BE2C (cell line): ENCODE data around the gene CILP2.

Experiments used
- DNase-seq: peaks from one replicate; pipeline ENCODE4 v3.0.0-alpha.2; 2020
- H3K27me3 ChIP-seq: fragments of 250-450 bp; sonication (Bioruptor Pico); 2 replicates; pipeline ENCODE4 v1.5.1; 2020; ENCODE audit warnings: mild to moderate bottlenecking
- H3K36me3 ChIP-seq: fragments of 250-450 bp; sonication (Bioruptor Pico); 2 replicates; pipeline ENCODE4 v1.5.1; 2020; ENCODE audit warnings: mild to moderate bottlenecking
- H3K4me1 ChIP-seq: fragments of 250-450 bp; sonication (Bioruptor Pico); 2 replicates; pipeline ENCODE4 v1.5.1; 2020
- H3K4me3 ChIP-seq: 2 replicates; pipeline ENCODE4 v1.5.1; 2011; ENCODE audit warnings: low read depth, low read length
- H3K9me3 ChIP-seq: fragments of 250-450 bp; sonication (Bioruptor Pico); 2 replicates; pipeline ENCODE4 v1.5.1; 2020
- TF ChIP-seq, protein P1 (sequence below): IDR thresholded peaks from 2 replicates; pipeline ENCODE4 v1.5.1; 2012; ENCODE audit warnings: mild to moderate bottlenecking, low read depth, low read length

CILP2 gene

DNA sequence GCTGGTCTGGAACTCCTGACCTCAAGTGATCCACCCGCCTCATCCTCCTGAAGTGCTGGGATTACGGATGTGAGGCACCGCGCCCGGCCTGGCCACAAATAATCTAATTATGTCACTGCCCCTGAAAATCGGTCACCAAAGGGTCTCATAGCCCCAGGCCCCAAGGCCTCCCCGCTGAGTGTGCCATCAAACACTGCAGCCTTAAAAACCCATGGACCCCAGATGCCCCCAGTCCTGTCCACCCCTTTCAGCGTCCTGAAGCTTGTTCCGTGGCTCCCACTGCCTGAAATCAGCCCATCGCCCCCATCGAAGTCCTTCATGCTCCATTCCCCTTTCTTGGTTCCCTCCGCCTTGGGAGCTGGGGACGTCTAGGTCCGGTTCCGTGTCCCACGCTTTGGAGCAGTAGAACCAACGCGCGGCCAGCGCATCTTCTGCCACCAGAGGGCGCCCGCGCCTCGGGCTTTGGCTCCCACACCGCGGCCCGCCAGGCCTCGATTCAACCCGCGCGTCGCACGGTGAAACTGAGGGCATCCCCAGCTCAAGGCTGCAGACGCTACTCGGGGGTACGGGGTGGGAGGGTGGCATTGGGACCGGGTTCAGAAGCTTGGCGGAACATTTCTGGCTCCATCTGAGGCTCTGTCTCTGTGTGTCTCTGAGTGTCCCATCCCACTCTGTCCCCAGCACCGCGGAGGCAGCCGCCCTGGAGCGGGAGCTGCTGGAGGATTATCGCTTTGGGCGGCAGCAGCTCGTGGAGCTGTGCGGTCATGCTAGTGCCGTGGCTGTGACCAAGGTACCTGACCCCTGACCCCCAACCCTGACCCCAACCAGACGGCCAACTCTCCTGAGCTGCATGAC, 5.9 kb upstream of the CILP2 start:
- H3K4me3 ChIP-seq, result no peak overlapping the region
- peaks cover 7% of the 10 kb centered on the region for H3K4me1 ChIP-seq
- H3K9me3 ChIP-seq, result no peaks in the 10 kb centered on the region
- TF ChIP-seq, protein P1, sequence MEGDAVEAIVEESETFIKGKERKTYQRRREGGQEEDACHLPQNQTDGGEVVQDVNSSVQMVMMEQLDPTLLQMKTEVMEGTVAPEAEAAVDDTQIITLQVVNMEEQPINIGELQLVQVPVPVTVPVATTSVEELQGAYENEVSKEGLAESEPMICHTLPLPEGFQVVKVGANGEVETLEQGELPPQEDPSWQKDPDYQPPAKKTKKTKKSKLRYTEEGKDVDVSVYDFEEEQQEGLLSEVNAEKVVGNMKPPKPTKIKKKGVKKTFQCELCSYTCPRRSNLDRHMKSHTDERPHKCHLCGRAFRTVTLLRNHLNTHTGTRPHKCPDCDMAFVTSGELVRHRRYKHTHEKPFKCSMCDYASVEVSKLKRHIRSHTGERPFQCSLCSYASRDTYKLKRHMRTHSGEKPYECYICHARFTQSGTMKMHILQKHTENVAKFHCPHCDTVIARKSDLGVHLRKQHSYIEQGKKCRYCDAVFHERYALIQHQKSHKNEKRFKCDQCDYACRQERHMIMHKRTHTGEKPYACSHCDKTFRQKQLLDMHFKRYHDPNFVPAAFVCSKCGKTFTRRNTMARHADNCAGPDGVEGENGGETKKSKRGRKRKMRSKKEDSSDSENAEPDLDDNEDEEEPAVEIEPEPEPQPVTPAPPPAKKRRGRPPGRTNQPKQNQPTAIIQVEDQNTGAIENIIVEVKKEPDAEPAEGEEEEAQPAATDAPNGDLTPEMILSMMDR, result peak; percentile 92
- DNase-seq, result peak; percentile 85
- H3K36me3 ChIP-seq, result peaks cover 10% of the 10 kb centered on the region
- H3K27me3 ChIP-seq, result no peaks in the 10 kb centered on the region; the same call in 1 of the 2 replicates

- peaks cover 8% of the 10 kb centered on the region for H3K27me3 ChIP-seq
- H3K4me1 ChIP-seq, result peaks cover 7% of the 10 kb centered on the region
- H3K4me3 ChIP-seq, result no peak overlapping the region
- H3K9me3 ChIP-seq, result no peaks in the 10 kb centered on the region
- peaks cover 3% of the 10 kb centered on the region for H3K36me3 ChIP-seq
- TF ChIP-seq, protein P1, result no peak
- no peak for DNase-seq
These were observed 5.0 kb upstream of the CILP2 start for GRCh38 chr19:19532806-19533701.

DNA sequence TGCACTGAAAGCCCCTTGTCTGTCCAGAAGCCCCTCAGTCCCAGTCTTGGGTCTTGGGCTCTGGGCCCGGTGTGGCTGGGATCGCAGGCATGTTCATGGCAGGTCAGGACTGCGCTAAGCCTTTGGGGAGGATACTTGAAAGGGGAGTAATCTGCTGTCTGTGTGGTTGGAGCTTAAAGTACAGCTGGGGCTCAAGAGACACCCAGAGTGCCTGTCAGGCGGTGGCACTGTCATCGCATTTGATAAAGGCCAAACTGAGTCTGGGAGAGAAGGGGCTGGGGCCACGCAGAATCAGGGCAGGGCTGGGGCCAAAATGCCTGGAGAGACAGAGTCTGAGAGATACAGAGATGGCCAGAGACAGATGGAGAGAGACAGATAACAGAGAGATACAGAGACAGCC, 4.2 kb upstream of the CILP2 start:
- H3K4me1 ChIP-seq, result peaks cover 7% of the 10 kb centered on the region
- H3K4me3 ChIP-seq, result no peak overlapping the region
- H3K9me3 ChIP-seq, result no peaks in the 10 kb centered on the region
- peaks cover 14% of the 10 kb centered on the region for H3K27me3 ChIP-seq
- H3K36me3 ChIP-seq, result no peaks in the 10 kb centered on the region
- TF ChIP-seq, protein P1, result no peak
- no peak for DNase-seq

DNA sequence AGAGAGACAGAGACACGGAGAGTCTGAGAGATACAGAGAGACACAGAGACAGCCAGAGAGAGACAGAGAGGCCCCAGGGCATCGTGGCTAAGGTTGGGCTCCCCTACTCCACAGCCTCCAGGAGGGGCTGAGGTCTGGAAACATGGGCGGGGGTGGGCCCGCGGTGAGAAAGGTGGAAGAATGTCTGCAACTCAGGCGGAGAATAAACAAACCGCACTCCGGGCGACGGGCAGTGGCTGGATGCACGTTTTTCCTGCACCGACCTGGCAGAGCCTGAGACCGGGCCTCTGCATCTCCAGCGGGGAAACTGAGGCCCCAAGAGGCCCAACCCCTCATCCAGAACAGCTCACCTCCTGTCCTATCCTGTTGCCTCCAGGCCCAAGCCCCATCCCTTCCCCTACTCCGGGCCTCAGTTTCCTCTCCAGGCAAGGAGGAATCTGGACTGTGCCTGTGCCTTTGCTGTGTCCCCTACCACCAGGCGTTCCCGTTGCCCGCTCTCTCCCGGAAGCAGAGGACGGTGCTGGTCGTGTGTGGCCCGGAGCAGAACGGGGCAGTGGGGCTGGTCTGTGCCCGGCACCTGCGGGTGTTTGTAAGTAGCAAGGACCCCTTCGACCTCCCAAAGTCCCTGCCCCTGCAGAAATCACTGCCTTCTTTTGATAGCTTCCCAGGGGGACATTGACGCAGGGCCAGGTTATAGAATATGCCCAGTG, 3.4 kb upstream of the CILP2 start:
- Histone ChIP-seq H3K27me3 (peaks cover 14% of the 10 kb centered on the region), H3K4me1 (no peaks in the 10 kb centered on the region), H3K4me3 (no peak overlapping the region), H3K9me3 (no peaks in the 10 kb centered on the region), H3K36me3 (no peaks in the 10 kb centered on the region)
- TF ChIP-seq, protein P1, result no peak
- DNase-seq, result no peak

DNA sequence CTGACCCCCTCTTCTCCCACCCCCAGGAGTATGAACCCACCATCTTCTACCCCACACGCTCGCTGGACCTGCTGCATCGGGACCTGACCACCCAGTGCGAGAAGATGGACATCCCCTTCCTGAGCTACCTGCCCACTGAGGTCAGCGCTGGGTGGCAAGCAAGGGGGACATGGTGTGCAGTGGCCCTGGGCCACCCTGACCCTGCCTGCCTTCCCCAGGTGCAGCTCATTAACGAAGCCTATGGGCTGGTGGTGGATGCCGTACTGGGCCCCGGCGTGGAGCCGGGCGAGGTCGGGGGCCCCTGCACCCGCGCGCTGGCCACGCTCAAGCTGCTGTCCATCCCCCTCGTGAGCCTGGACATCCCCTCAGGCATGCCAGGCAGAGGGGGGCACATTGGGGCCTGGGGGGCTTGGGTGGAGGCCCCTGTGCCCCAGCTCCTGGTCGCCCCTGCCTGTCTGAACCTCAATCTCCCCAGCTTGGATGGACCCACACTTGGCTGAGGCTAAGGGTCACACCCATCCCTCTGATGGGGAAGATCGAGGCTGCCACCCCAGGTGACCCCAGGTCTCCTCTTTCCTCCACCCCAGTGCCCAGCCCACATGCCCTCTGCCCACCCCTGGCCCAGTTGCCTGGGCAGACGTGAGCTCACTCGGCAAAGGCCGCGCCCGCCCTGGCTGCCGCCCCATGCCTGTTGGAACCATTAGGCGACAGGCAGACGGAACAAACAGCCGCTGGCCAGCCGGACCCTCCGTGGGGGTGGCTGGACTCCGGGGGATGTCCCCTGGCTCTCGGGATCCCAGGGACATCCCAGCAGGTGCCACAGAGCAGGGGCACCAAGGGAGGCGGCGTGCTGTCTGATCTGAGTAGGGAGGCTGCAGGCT, 2.5 kb upstream of the CILP2 start:
- no peak for DNase-seq
- no peaks in the 10 kb centered on the region for H3K36me3 ChIP-seq
- H3K4me1 ChIP-seq, result no peaks in the 10 kb centered on the region
- H3K9me3 ChIP-seq, result no peaks in the 10 kb centered on the region
- no peak overlapping the region for H3K4me3 ChIP-seq
- H3K27me3 ChIP-seq, result peaks cover 14% of the 10 kb centered on the region
- TF ChIP-seq, protein P1, result no peak
